Adrenal gland (tissue), 12 donors: ENCODE results near the gene APBB3. TPM values are rescaled to one million over a fixed set of nuclear protein-coding genes. Genes with fewer than 3 reads are reported as not detected.

Experiments used
- DNase-seq, 7 donors: peaks; one replicate each; pipeline ENCODE4 v3.0.0-alpha.2; 2019 to 2020
- H3K27ac ChIP-seq, 5 donors: fragments of 200-600 bp; sonication (generic) in 4 of 5; 1 replicate in 3 of 5; 2 replicates in 2 of 5; pipeline versions ENCODE4 v1.5.1 to v1.8.0; 2016 to 2020; ENCODE audit warnings: mild to moderate bottlenecking in 1 of 5
- H3K27me3 ChIP-seq: fragments of 200-600 bp; 2 replicates; pipeline ENCODE4 v1.8.0; 2021
- H3K36me3 ChIP-seq, 2 donors: fragments of 200-600 bp; replicated peaks in 1 of 2; 1 replicate in 1 of 2; 2 replicates in 1 of 2; pipeline versions ENCODE4 v1.5.1 to v1.8.0; 2018 to 2022
- H3K4me1 ChIP-seq, 2 donors: fragments of 200-600 bp; replicated peaks in 1 of 2; 1 replicate in 1 of 2; 2 replicates in 1 of 2; pipeline versions ENCODE4 v1.5.1 to v1.8.0; 2018 to 2021
- H3K4me3 ChIP-seq, 4 donors: fragments of 200-600 bp; sonication (generic) in 3 of 4; one replicate each; pipeline ENCODE4 v1.5.1; 2016 to 2018
- H3K9me3 ChIP-seq, 3 donors: fragments of 200-600 bp; sonication (generic) in 1 of 3; replicated peaks in 1 of 3; 1 replicate in 2 of 3; 2 replicates in 1 of 3; pipeline versions ENCODE4 v1.5.1 to v1.8.0; 2016 to 2021
- CTCF ChIP-seq, 6 experiments: fragments of 450-650 bp in 4 of 6; fragments of 200-600 bp in 2 of 6; sonication (generic) in 1 of 6; IDR thresholded peaks; 1 replicate in 5 of 6; 2 replicates in 1 of 6; pipeline versions ENCODE4 v1.5.1 to v1.8.0; 2016 to 2021; ENCODE audit warnings: antibody characterized with exemption in 6 of 6, mild to moderate bottlenecking in 2 of 6, moderate library complexity in 1 of 6
- POLR2A ChIP-seq, 2 donors: fragments of 450-650 bp; IDR thresholded peaks; one replicate each; pipeline ENCODE4 v1.6.1; 2017; ENCODE audit warnings: antibody characterized with exemption in 2 of 2, mild to moderate bottlenecking in 2 of 2, moderate library complexity in 1 of 2
- WGBS, 4 donors: extraction: QIAGEN DNeasy Blood & Tissue Kit in 2 of 4; methylation state at CpG; one replicate each; pipeline versions ENCODE4 v1.1.5 to v1.1.7; 2013 to 2017; 5-methylcytosine and 5-hydroxymethylcytosine counted together
- intact Hi-C, 2 donors: fragments of 100-400 bp; cut with DNase I; formaldehyde crosslinking; loops; one replicate each; pipeline versions ENCODE4 v1.14.1 to v1.15.0; 2022 to 2023
- microRNA-seq, 3 donors: library from miRNA; unstranded; fragments of <30 nt; microRNA quantifications; one replicate each; pipeline ENCODE4, GENCODE V29; 2017 to 2020
- polyA plus RNA-seq, 3 donors: library from polyadenylated mRNA; stranded (reverse); fragments of 200-250 nt in 2 of 3; fragments of 350-450 nt in 1 of 3; fragmentation: Illumina TruSeq in 1 of 3; extraction: RNeasy Lipid Tissue Mini Kit (QIAGEN cat#74804) in 1 of 3; gene quantifications; one replicate each; pipeline ENCODE4 v1.2.3, GENCODE V29; 2013 to 2014
- small RNA-seq, 2 donors: library from RNA; depleted of rRNA; stranded (forward); fragments of <200 nt; gene quantifications; one replicate each; pipeline ENCODE3, GENCODE V24; 2016
- total RNA-seq, 9 donors: library from RNA; depleted of rRNA in 4 of 9; stranded (reverse); fragments of >200 nt in 4 of 9; fragments of 120-200 nt in 1 of 9; fragmentation: NEBNext Ultra II Directional in 1 of 9; extraction: Animal tissue kit (Norgen Biotek cat#: 25700) in 1 of 9; gene quantifications; one replicate each; pipeline versions ENCODE4 v1.1.0 to v1.2.4, GENCODE V29; 2013 to 2023
- donor health status: healthy with polysubstance abuse.
- donor health status: Bipolar disorder and iron deficiency.
- donor health status: DM: yes; HTN: yes; CAD: no.
- donor health status: DM: no; HTN: no; CAD: no.
- donor health status: DM: no; HTN: no; CAD: no.
- donor health status: DM: yes; HTN: yes; CAD: no.

Gene APBB3
- total and polyA plus RNA-seq, 12 donors: 14.0 to 163 (median 36.1) TPM

- no peak for DNase-seq
- no peaks in the 10 kb centered on the region for H3K9me3 ChIP-seq
- intact Hi-C loops: no loop called here
- TF ChIP-seq CTCF (IDR thresholded peaks at IDR 0.05): no peak
- no peak for TF ChIP-seq POLR2A (IDR thresholded peaks at IDR 0.05)
- peaks cover 0 to 50% of the 10 kb centered on the region in 2 donors for H3K36me3 ChIP-seq
- no peak overlapping the region for H3K27ac ChIP-seq
- no peak overlapping the region for H3K4me3 ChIP-seq
- H3K27me3 ChIP-seq: no peaks in the 10 kb centered on the region
- H3K4me1 ChIP-seq: no peaks in the 10 kb centered on the region
- WGBS, 4 donors: 79 to 90% (median 89%) methylated on average over 2 of the region's 2 CpGs
These were observed 40.4 kb downstream of the APBB3 start for GRCh38 chr5:140524003-140524402.

GRCh38 chr5:140513124-140513523 is 51.3 kb downstream of the APBB3 start:
- intact Hi-C loops: no loop called here
- H3K36me3 ChIP-seq: peaks cover 0 to 66% of the 10 kb centered on the region in 2 donors
- 91 to 100% (median 97%) methylated on average over 2 of the region's 2 CpGs for WGBS, 4 donors

GRCh38 chr5:140509898-140510297 is 54.5 kb downstream of the APBB3 start:
- 66 to 77% (median 72%) methylated on average over 4 of the region's 4 CpGs for WGBS, 4 donors
- intact Hi-C loops: no loop called here
- peaks cover 0 to 88% of the 10 kb centered on the region in 2 donors for H3K36me3 ChIP-seq
- DNase-seq: peak in 2 of 7 donors; percentile 17 to 69
- no peak overlapping the region for H3K27ac ChIP-seq
- TF ChIP-seq POLR2A (IDR thresholded peaks at IDR 0.05) (no peak), CTCF (IDR thresholded peaks at IDR 0.05) (no peak)
- no peaks in the 10 kb centered on the region for H3K9me3 ChIP-seq
- H3K27me3 ChIP-seq: no peaks in the 10 kb centered on the region
- H3K4me1 ChIP-seq: no peaks in the 10 kb centered on the region
- no peak overlapping the region for H3K4me3 ChIP-seq

More at GRCh38 chr5:140513124-140513523, 51.3 kb downstream of the APBB3 start:
- no peak for DNase-seq
- H3K27ac ChIP-seq: no peak overlapping the region
- H3K9me3 ChIP-seq: no peaks in the 10 kb centered on the region
- no peak overlapping the region for H3K4me3 ChIP-seq
- H3K27me3 ChIP-seq: no peaks in the 10 kb centered on the region
- no peak for TF ChIP-seq CTCF (IDR thresholded peaks at IDR 0.05)
- TF ChIP-seq POLR2A (IDR thresholded peaks at IDR 0.05): no peak
- no peaks in the 10 kb centered on the region for H3K4me1 ChIP-seq

Small RNA genes lying within 50 kb of the gene (microRNA-seq; reads per million reads assigned to microRNA genes)
- 0 reads per million in 3 donors for gene MIR6831

Small RNA genes lying within 50 kb of the gene (small RNA-seq; reads per million reads assigned to genes)
- 0 reads per million in 2 donors for gene RF00279
- 0 reads per million in 2 donors for gene RF00443

Other genes with a start within 250 kb of the APBB3 start
- gene HBEGF, start 218.0 kb downstream of the APBB3 start, total RNA-seq: 1 to 10 TPM in 8 of 9 donors, under 1 TPM in 1; 0.54 to 9.8 (median 4.7) TPM
- 1 to 10 TPM; 3.0 to 6.2 (median 5.6) TPM for gene HBEGF, start 218.0 kb downstream of the APBB3 start, polyA plus RNA-seq
- gene SLC4A9, start 204.4 kb downstream of the APBB3 start, total RNA-seq: not detected
- under 1 TPM in 2 of 3 donors, not detected in 1; 0.13 to 0.32 TPM for gene SLC4A9, start 204.4 kb downstream of the APBB3 start, polyA plus RNA-seq
- gene ANKHD1, start 162.8 kb downstream of the APBB3 start, total RNA-seq: 100 to 1,000 TPM in 4 of 9 donors, 10 to 100 TPM in 5; 64.3 to 141 (median 99.4) TPM
- gene ANKHD1, start 162.8 kb downstream of the APBB3 start, polyA plus RNA-seq: 100 to 1,000 TPM in 1 of 3 donors, 10 to 100 TPM in 2; 58.2 to 141 (median 70.9) TPM
- gene EIF4EBP3, start 16.9 kb downstream of the APBB3 start, total RNA-seq: 10 to 100 TPM in 7 of 9 donors, 1 to 10 TPM in 2; 5.9 to 80.5 (median 40.0) TPM
- 100 to 1,000 TPM in 2 of 3 donors, 1 to 10 TPM in 1; 7.9 to 158 (median 121) TPM for gene EIF4EBP3, start 16.9 kb downstream of the APBB3 start, polyA plus RNA-seq
- gene SRA1, start 7.1 kb downstream of the APBB3 start, total RNA-seq: 100 to 1,000 TPM in 1 of 9 donors, 10 to 100 TPM in 8; 31.3 to 156 (median 46.0) TPM
- gene SRA1, start 7.1 kb downstream of the APBB3 start, polyA plus RNA-seq: 100 to 1,000 TPM in 2 of 3 donors, 10 to 100 TPM in 1; 96.3 to 115 (median 101) TPM
- gene SLC35A4, start 230 bp upstream of the APBB3 start, total RNA-seq: 100 to 1,000 TPM in 3 of 9 donors, 10 to 100 TPM in 6; 17.3 to 133 (median 82.8) TPM
- gene SLC35A4, start 230 bp upstream of the APBB3 start, polyA plus RNA-seq: 100 to 1,000 TPM in 1 of 3 donors, 10 to 100 TPM in 2; 42.1 to 135 (median 45.0) TPM
- gene CD14, start 68.6 kb upstream of the APBB3 start, total RNA-seq: 100 to 1,000 TPM in 8 of 9 donors, 1 to 10 TPM in 1; 9.8 to 885 (median 316) TPM
- 100 to 1,000 TPM in 2 of 3 donors, 10 to 100 TPM in 1; 13.9 to 252 (median 101) TPM for gene CD14, start 68.6 kb upstream of the APBB3 start, polyA plus RNA-seq
- gene TMCO6, start 74.9 kb upstream of the APBB3 start, total RNA-seq: 100 to 1,000 TPM in 1 of 9 donors, 10 to 100 TPM in 7, 1 to 10 TPM in 1; 6.6 to 348 (median 29.5) TPM
- 10 to 100 TPM in 2 of 3 donors, 1 to 10 TPM in 1; 5.6 to 44.7 (median 25.3) TPM for gene TMCO6, start 74.9 kb upstream of the APBB3 start, polyA plus RNA-seq
- 100 to 1,000 TPM in 8 of 9 donors, 10 to 100 TPM in 1; 98.1 to 139 (median 115) TPM for gene NDUFA2, start 83.0 kb upstream of the APBB3 start, total RNA-seq
- 100 to 1,000 TPM in 2 of 3 donors, 10 to 100 TPM in 1; 65.6 to 573 (median 367) TPM for gene NDUFA2, start 83.0 kb upstream of the APBB3 start, polyA plus RNA-seq
- 100 to 1,000 TPM in 4 of 9 donors, 10 to 100 TPM in 5; 65.7 to 478 (median 83.3) TPM for gene IK, start 83.2 kb upstream of the APBB3 start, total RNA-seq
- 100 to 1,000 TPM in 1 of 3 donors, 10 to 100 TPM in 2; 65.5 to 153 (median 97.5) TPM for gene IK, start 83.2 kb upstream of the APBB3 start, polyA plus RNA-seq
- 10 to 100 TPM; 13.6 to 20.0 (median 17.1) TPM for gene WDR55, start 100.3 kb upstream of the APBB3 start, total RNA-seq
- 10 to 100 TPM; 13.3 to 20.8 (median 13.5) TPM for gene WDR55, start 100.3 kb upstream of the APBB3 start, polyA plus RNA-seq
- gene DND1, start 109.0 kb upstream of the APBB3 start, total RNA-seq: 1 to 10 TPM in 1 of 9 donors, under 1 TPM in 8; 0.19 to 3.6 (median 0.50) TPM
- gene DND1, start 109.0 kb upstream of the APBB3 start, polyA plus RNA-seq: 1 to 10 TPM in 2 of 3 donors, under 1 TPM in 1; 0.18 to 3.1 (median 2.1) TPM
- gene HARS1, start 126.8 kb upstream of the APBB3 start, total RNA-seq: 10 to 100 TPM; 36.4 to 80.6 (median 55.7) TPM
- gene HARS1, start 126.8 kb upstream of the APBB3 start, polyA plus RNA-seq: 100 to 1,000 TPM in 1 of 3 donors, 10 to 100 TPM in 2; 92.3 to 111 (median 94.6) TPM
- 10 to 100 TPM; 21.3 to 51.2 (median 32.9) TPM for gene HARS2, start 126.9 kb upstream of the APBB3 start, total RNA-seq
- gene HARS2, start 126.9 kb upstream of the APBB3 start, polyA plus RNA-seq: 10 to 100 TPM; 26.0 to 31.0 (median 28.6) TPM
- gene ZMAT2, start 135.8 kb upstream of the APBB3 start, total RNA-seq: 100 to 1,000 TPM in 1 of 9 donors, 10 to 100 TPM in 8; 24.6 to 122 (median 51.4) TPM
- 100 to 1,000 TPM in 1 of 3 donors, 10 to 100 TPM in 2; 42.1 to 113 (median 82.8) TPM for gene ZMAT2, start 135.8 kb upstream of the APBB3 start, polyA plus RNA-seq
- gene PCDHA1, start 221.5 kb upstream of the APBB3 start, total RNA-seq: under 1 TPM in 4 of 9 donors, not detected in 5; 0.07 to 0.20 (median 0.12) TPM
- under 1 TPM; 0.05 to 0.08 (median 0.07) TPM for gene PCDHA1, start 221.5 kb upstream of the APBB3 start, polyA plus RNA-seq
- gene PCDHA2, start 230.3 kb upstream of the APBB3 start, total RNA-seq: under 1 TPM in 4 of 9 donors, not detected in 5; 0.12 to 0.28 (median 0.21) TPM
- under 1 TPM in 2 of 3 donors, not detected in 1; 0.03 to 0.09 TPM for gene PCDHA2, start 230.3 kb upstream of the APBB3 start, polyA plus RNA-seq
- 1 to 10 TPM in 1 of 9 donors, under 1 TPM in 6, not detected in 2; 0.10 to 1.4 (median 0.31) TPM for gene PCDHA3, start 236.5 kb upstream of the APBB3 start, total RNA-seq
- gene PCDHA3, start 236.5 kb upstream of the APBB3 start, polyA plus RNA-seq: 1 to 10 TPM in 1 of 3 donors, under 1 TPM in 2; 0.16 to 1.1 (median 0.24) TPM
- gene PCDHA4, start 242.5 kb upstream of the APBB3 start, total RNA-seq: under 1 TPM; 0.04 to 0.96 (median 0.28) TPM
- under 1 TPM; 0.08 to 0.33 (median 0.10) TPM for gene PCDHA4, start 242.5 kb upstream of the APBB3 start, polyA plus RNA-seq